ENCODE measurements around the gene IFI35. TPM values are rescaled to one million over a fixed set of nuclear protein-coding genes. Genes with fewer than 3 reads are reported as not detected.

Gene IFI35
- total and polyA plus RNA-seq, 2 experiments from 2014 or later: 27.6 to 27.7 TPM

GRCh38 chr17:43015579-43015978 lies 9.0 kb downstream of the IFI35 start:
- TF ChIP-seq EZH2 (IDR thresholded peaks at IDR 0.05; ENCODE audit: insufficient read depth, poor library complexity, severe bottlenecking): no peak
- no peak for TF ChIP-seq EZH2phosphoT487 (IDR thresholded peaks at IDR 0.05; ENCODE audit: insufficient read depth, low read depth)
- Histone ChIP-seq H3K27ac (no peak overlapping the region), H4K20me1 (ENCODE audit: insufficient read depth) (no peaks in the 10 kb centered on the region), H3K4me1 (ENCODE audit: insufficient read depth) (peaks cover 22% of the 10 kb centered on the region), H3F3A (ENCODE audit: insufficient read depth) (no peaks in the 10 kb centered on the region), H3K27me3 (replicated peaks; ENCODE audit: insufficient read depth) (no peaks in the 10 kb centered on the region), H3K4me2 (ENCODE audit: unreplicated experiment) (no peak overlapping the region), H3K9me3 (ENCODE audit: low read depth) (no peaks in the 10 kb centered on the region), H3K36me3 (ENCODE audit: low read depth) (peaks cover 7% of the 10 kb centered on the region; the same call in 1 of the 2 replicates), H3K9ac (no peak overlapping the region), H3K4me3 (no peak overlapping the region), H3K9me2 (ENCODE audit: insufficient read depth) (no peaks in the 10 kb centered on the region), H2AFZ (no peak overlapping the region), H3K79me2 (ENCODE audit: insufficient read depth) (peaks cover 29% of the 10 kb centered on the region)
- no peak for DNase-seq
- 74 to 77% methylated on average over 8 to 9 of the region's 9 CpGs for WGBS, 2 experiments (ENCODE audit: low coverage in 1 of 2, low lambda C conversion rate in 2 of 2, missing lambda C conversion rate in 2 of 2)
- in situ Hi-C loops (cut with MboI): no loop called here

GRCh38 chr17:43016216-43016615 lies 9.6 kb downstream of the IFI35 start:
- Histone ChIP-seq H3K4me1 (ENCODE audit: insufficient read depth) (peaks cover 25% of the 10 kb centered on the region), H3F3A (ENCODE audit: insufficient read depth) (no peaks in the 10 kb centered on the region), H3K79me2 (ENCODE audit: insufficient read depth) (peaks cover 33% of the 10 kb centered on the region), H3K9me2 (ENCODE audit: insufficient read depth) (no peaks in the 10 kb centered on the region), H3K27me3 (replicated peaks; ENCODE audit: insufficient read depth) (no peaks in the 10 kb centered on the region), H3K36me3 (ENCODE audit: low read depth) (peaks cover 7% of the 10 kb centered on the region; the same call in 1 of the 2 replicates), H3K9me3 (ENCODE audit: low read depth) (no peaks in the 10 kb centered on the region), H3K4me2 (ENCODE audit: unreplicated experiment) (no peak overlapping the region), H3K9ac (no peak overlapping the region), H3K4me3 (no peak overlapping the region), H3K27ac (no peak overlapping the region), H4K20me1 (ENCODE audit: insufficient read depth) (no peaks in the 10 kb centered on the region), H2AFZ (no peak overlapping the region)
- in situ Hi-C loops (cut with MboI): no loop called here
- TF ChIP-seq EZH2 (IDR thresholded peaks at IDR 0.05; ENCODE audit: insufficient read depth, poor library complexity, severe bottlenecking): no peak
- TF ChIP-seq EZH2phosphoT487 (IDR thresholded peaks at IDR 0.05; ENCODE audit: insufficient read depth, low read depth): no peak
- 91 to 93% methylated on average over 7 of the region's 7 CpGs for WGBS, 2 experiments (ENCODE audit: low coverage in 1 of 2, low lambda C conversion rate in 2 of 2, missing lambda C conversion rate in 2 of 2)
- no peak for DNase-seq

- H3K9me3 ChIP-seq (ENCODE audit: low read depth): no peaks in the 10 kb centered on the region
- no peak overlapping the region for H2AFZ ChIP-seq
- H3K4me1 ChIP-seq (ENCODE audit: insufficient read depth): peaks cover 25% of the 10 kb centered on the region
- H4K20me1 ChIP-seq (ENCODE audit: insufficient read depth): no peaks in the 10 kb centered on the region
- H3K36me3 ChIP-seq (ENCODE audit: low read depth): peaks cover 7% of the 10 kb centered on the region; the same call in 1 of the 2 replicates
- H3K9ac ChIP-seq: 0 out of 2 replicates have a peak overlapping the region, but pooled peaks have one; percentile 80
- no peaks in the 10 kb centered on the region for H3K9me2 ChIP-seq (ENCODE audit: insufficient read depth)
- no peaks in the 10 kb centered on the region for H3K27me3 ChIP-seq (replicated peaks; ENCODE audit: insufficient read depth)
- 62 to 63% methylated on average over 19 of the region's 19 CpGs for WGBS, 2 experiments (ENCODE audit: low coverage in 1 of 2, low lambda C conversion rate in 2 of 2, missing lambda C conversion rate in 2 of 2)
- no peak overlapping the region for H3K27ac ChIP-seq
- DNase-seq: no peak
- no peak overlapping the region for H3K4me3 ChIP-seq
- H3F3A ChIP-seq (ENCODE audit: insufficient read depth): no peaks in the 10 kb centered on the region
- no peak overlapping the region for H3K4me2 ChIP-seq (ENCODE audit: unreplicated experiment)
- in situ Hi-C loops (cut with MboI): no loop called here
- no peak for TF ChIP-seq EZH2phosphoT487 (IDR thresholded peaks at IDR 0.05; ENCODE audit: insufficient read depth, low read depth)
- no peak for TF ChIP-seq EZH2 (IDR thresholded peaks at IDR 0.05; ENCODE audit: insufficient read depth, poor library complexity, severe bottlenecking)
- H3K79me2 ChIP-seq (ENCODE audit: insufficient read depth): peaks cover 40% of the 10 kb centered on the region
Observed at GRCh38 chr17:43018008-43018853, 11.6 kb downstream of the IFI35 start.

GRCh38 chr17:43018932-43019331 lies 12.3 kb downstream of the IFI35 start:
- peak overlapping the region; percentile 65; the same call in 1 of the 2 replicates for H3K27ac ChIP-seq
- no peaks in the 10 kb centered on the region for H3K9me3 ChIP-seq (ENCODE audit: low read depth)
- H4K20me1 ChIP-seq (ENCODE audit: insufficient read depth): no peaks in the 10 kb centered on the region
- H3K4me2 ChIP-seq (ENCODE audit: unreplicated experiment): no peak overlapping the region
- no peaks in the 10 kb centered on the region for H3K9me2 ChIP-seq (ENCODE audit: insufficient read depth)
- peak overlapping the region; percentile 80; the same call in 1 of the 2 replicates for H3K9ac ChIP-seq
- in situ Hi-C loops (cut with MboI): no loop called here
- H3K79me2 ChIP-seq (ENCODE audit: insufficient read depth): peaks cover 40% of the 10 kb centered on the region
- WGBS, 2 experiments (ENCODE audit: low coverage in 1 of 2, low lambda C conversion rate in 2 of 2, missing lambda C conversion rate in 2 of 2): 69 to 79% methylated on average over 4 of the region's 4 CpGs
- TF ChIP-seq EZH2phosphoT487 (IDR thresholded peaks at IDR 0.05; ENCODE audit: insufficient read depth, low read depth): no peak
- TF ChIP-seq EZH2 (IDR thresholded peaks at IDR 0.05; ENCODE audit: insufficient read depth, poor library complexity, severe bottlenecking): no peak
- peaks cover 7% of the 10 kb centered on the region; the same call in 1 of the 2 replicates for H3K36me3 ChIP-seq (ENCODE audit: low read depth)
- peaks cover 25% of the 10 kb centered on the region for H3K4me1 ChIP-seq (ENCODE audit: insufficient read depth)
- no peak overlapping the region for H3K4me3 ChIP-seq
- no peaks in the 10 kb centered on the region for H3K27me3 ChIP-seq (replicated peaks; ENCODE audit: insufficient read depth)
- H3F3A ChIP-seq (ENCODE audit: insufficient read depth): no peaks in the 10 kb centered on the region
- no peak overlapping the region for H2AFZ ChIP-seq
- DNase-seq: peak; percentile 24
